ENCODE measurements around the gene LPCAT2. TPM values are rescaled to one million over a fixed set of nuclear protein-coding genes. Genes with fewer than 3 reads are reported as not detected.

LPCAT2 gene
- polyA plus RNA-seq, 1 donor from 2014 or later: not detected

DNA sequence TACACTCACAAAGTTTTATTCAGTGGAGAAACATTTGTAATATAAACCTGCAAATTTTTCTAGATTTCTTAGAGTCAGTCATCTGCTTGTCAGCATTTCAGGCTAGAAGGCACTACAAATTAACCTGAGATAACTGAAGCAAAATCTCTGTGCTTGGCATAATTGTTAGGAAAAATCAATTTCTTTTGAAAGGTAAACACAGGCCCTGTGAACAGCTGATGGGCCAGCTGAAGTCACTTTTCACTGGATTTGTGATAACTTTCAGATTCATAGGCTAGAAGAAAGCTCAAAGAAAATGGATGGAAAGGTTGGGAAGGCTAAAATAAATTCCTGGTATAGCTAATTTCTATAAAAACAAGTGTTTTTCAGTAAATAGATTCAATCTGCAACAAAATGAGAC lies 112.9 kb downstream of the LPCAT2 start:
- no peak overlapping the region for H3K4me3 Mint-ChIP-seq
- H3K4me1 Mint-ChIP-seq: peaks cover 0 to 1% (median 0%) of the 10 kb centered on the region in 3 donors
- H3K9me3 Mint-ChIP-seq: peaks cover 0 to 4% (median 0%) of the 10 kb centered on the region in 3 donors
- peaks cover 2% of the 10 kb centered on the region for H3K27me3 Mint-ChIP-seq
- H3K36me3 Mint-ChIP-seq: peaks cover 5% of the 10 kb centered on the region
- no peak overlapping the region for H3K27ac Mint-ChIP-seq

DNA sequence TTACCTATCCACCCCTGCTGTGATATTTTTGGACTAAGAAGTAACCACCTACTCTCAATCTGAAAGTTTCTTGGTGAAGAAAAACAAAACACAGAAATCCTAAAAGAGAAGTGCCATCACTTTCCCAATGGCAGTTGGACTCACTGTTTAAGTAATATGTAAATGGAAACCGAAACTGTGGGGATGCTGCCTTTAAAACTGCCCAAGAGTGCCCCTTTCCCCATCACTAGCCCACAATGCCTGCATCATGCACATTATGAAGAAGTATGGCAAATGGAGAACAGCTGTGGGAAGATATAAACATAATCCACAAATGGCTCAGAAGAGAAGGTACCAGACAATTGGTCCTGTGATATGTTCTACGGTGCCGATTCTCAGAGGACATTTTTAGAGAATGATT lies 113.4 kb downstream of the LPCAT2 start:
- peaks cover 5% of the 10 kb centered on the region for H3K36me3 Mint-ChIP-seq
- no peak overlapping the region for H3K4me3 Mint-ChIP-seq
- H3K27ac Mint-ChIP-seq: no peak overlapping the region
- peaks cover 0 to 1% (median 0%) of the 10 kb centered on the region in 3 donors for H3K4me1 Mint-ChIP-seq
- peaks cover 2% of the 10 kb centered on the region for H3K27me3 Mint-ChIP-seq
- peaks cover 0 to 4% (median 0%) of the 10 kb centered on the region in 3 donors for H3K9me3 Mint-ChIP-seq

DNA sequence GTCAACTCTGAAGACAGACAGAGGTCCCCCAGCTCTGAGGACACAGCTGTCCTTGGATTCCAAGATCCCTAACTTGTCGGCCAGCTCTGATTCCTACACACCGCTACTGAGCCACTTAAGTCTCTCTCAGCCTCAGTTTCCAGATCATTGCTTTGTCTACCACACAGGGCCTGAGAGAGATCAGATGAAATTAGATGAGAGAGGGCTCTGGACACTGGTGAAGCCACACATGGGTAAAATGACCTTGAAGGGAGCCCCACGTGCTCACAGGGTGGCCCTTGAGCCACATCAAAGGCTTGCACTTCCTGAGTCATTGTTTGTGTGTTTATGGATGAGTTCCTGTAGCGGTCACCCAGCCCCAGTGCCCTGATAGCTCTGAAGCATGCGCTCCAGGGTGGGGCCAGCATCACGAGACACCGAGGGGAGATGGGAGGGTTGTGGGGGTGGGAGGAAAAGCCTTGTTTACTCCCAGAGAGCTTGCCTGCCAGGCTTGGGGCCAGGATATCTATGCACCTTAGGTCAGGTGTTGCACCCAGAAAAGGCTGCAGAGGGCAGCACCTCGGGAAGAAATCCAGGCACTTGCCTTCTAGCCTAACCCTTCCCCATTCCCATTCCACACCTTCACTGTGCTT lies 114.2 kb downstream of the LPCAT2 start:
- Mint-ChIP-seq H3K36me3 (peaks cover 5% of the 10 kb centered on the region), H3K9me3 (peaks cover 0 to 4% (median 0%) of the 10 kb centered on the region in 3 donors), H3K27ac (no peak overlapping the region), H3K4me3 (no peak overlapping the region), H3K4me1 (peaks cover 0 to 1% (median 0%) of the 10 kb centered on the region in 3 donors), H3K27me3 (peaks cover 2% of the 10 kb centered on the region)

DNA sequence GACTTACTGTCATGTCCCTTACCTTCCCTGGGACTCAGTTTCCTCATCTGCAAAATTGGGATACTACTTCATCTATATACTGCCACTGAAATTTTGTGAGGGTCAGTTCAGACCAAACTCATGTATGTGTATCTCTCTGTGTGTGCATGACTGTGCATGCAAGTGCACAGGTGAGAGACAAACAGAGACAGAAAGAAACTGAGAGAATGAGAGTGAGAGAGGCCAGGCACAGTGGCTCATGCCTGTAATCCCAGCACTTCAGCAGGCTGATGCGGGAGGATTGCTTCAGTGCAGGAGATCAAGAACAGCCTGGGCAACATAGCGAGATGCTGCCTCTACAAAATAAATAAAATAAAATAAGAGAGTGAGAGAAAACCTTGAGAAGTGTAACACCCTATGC lies 114.8 kb downstream of the LPCAT2 start:
- no peak overlapping the region for H3K27ac Mint-ChIP-seq
- peaks cover 2% of the 10 kb centered on the region for H3K27me3 Mint-ChIP-seq
- H3K9me3 Mint-ChIP-seq: peaks cover 0 to 4% (median 0%) of the 10 kb centered on the region in 3 donors
- H3K4me1 Mint-ChIP-seq: peaks cover 0 to 1% (median 0%) of the 10 kb centered on the region in 3 donors
- no peak overlapping the region for H3K4me3 Mint-ChIP-seq
- peaks cover 5% of the 10 kb centered on the region for H3K36me3 Mint-ChIP-seq

DNA sequence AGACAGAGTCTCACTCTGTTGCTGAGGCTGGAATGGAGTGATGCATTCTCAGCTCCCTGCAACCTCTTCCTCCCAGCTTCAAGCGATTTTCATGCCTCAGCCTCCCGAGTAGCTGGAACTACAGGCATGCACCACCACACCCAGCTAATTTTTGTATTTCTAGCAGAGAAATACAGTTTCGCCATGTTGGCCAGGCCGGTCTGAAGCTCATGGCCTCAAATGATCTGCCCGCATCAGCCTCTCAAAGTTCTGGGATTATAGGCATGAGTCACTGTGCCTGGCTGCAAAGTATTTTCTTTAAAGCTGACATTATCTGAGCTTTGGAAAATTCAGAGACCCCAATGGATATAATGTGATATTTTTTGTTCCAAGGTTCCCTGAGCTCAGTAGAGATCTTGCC lies 115.8 kb downstream of the LPCAT2 start:
- Mint-ChIP-seq H3K27ac (no peak overlapping the region), H3K36me3 (peaks cover 5% of the 10 kb centered on the region), H3K4me3 (no peak overlapping the region), H3K9me3 (peaks cover 0 to 7% (median 0%) of the 10 kb centered on the region in 3 donors), H3K4me1 (peaks cover 0 to 1% (median 0%) of the 10 kb centered on the region in 3 donors), H3K27me3 (peaks cover 2% of the 10 kb centered on the region)

DNA sequence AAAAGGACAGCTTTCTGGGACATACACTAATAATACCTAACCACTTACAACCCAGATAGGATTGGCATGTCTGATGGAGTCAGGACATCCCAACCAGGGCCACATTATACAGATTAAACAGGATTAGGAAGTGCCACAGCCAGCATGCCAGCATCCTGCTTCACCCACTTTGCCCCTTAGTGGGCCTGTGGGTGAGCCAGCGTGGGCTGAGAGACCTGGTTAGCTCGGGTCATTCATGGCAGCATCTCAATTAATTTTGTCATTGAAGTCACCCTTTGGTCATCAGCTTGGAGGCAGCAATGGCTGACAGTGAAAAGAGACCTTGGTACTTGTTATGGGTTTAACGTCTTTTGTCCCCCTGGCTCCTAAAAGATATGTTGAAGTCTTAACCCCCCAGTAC lies 117.0 kb downstream of the LPCAT2 start:
- no peak overlapping the region for H3K27ac Mint-ChIP-seq
- peaks cover 0 to 9% (median 0%) of the 10 kb centered on the region in 3 donors for H3K9me3 Mint-ChIP-seq
- H3K27me3 Mint-ChIP-seq: peaks cover 2% of the 10 kb centered on the region
- H3K4me3 Mint-ChIP-seq: no peak overlapping the region
- peaks cover 3% of the 10 kb centered on the region for H3K36me3 Mint-ChIP-seq
- peaks cover 0 to 1% (median 0%) of the 10 kb centered on the region in 3 donors for H3K4me1 Mint-ChIP-seq

DNA sequence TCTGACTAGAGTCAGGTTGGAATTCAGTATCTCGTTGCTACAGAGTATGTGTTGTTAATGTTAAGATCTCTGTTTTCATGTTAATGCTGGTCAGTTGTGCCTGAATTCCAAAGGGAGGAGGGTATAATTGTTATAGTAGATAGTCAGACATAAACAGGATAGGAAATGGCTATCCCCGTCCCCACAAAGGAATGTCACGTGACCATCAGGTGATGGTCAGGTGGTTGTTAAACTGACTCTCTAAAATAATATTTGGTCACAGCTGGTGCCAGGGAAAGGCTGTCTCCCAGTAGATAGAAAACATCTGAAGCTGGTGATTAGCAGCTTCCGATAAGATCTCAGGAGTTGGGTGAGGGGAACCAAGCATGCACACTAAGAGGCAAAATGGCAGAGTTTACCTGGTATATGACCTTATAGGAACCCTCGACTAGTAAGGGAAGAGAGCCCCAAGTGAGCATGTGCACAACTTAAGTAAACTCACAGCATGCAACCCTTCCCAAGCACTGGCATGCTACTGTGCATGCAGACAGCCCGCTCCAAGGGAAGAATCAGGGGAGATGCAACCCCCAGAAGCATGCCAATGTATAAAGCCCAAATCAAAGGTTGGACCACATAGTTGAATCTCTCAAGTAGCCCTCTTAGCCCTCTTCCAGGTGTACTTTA lies 119.6 kb downstream of the LPCAT2 start:
- Mint-ChIP-seq H3K27me3 (peaks cover 2% of the 10 kb centered on the region), H3K4me1 (peaks cover 0 to 1% (median 0%) of the 10 kb centered on the region in 3 donors), H3K4me3 (no peak overlapping the region), H3K9me3 (peaks cover 2 to 12% (median 5%) of the 10 kb centered on the region in 3 donors), H3K27ac (no peak overlapping the region), H3K36me3 (no peaks in the 10 kb centered on the region)

DNA sequence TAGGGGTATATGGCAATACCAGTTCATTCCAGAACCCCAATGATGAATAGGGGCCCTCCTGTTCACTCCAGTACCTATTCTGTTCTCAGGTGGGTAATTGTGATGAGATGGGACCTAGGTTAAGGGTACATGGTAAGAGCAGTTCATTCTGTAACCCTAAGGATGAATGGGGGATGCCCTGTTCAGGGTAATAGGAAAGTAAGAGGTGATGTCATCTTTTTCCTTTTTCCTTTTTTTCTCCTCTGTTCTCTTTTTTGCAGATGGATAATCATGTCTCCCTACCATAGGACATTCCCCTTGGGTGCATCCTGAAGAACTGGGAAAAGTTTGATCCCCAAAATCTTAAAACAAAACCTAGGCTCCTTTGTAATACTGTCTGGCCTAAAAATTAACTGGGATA lies 121.9 kb downstream of the LPCAT2 start:
- H3K4me3 Mint-ChIP-seq: no peak overlapping the region
- H3K36me3 Mint-ChIP-seq: no peaks in the 10 kb centered on the region
- no peak overlapping the region for H3K27ac Mint-ChIP-seq
- no peaks in the 10 kb centered on the region for H3K4me1 Mint-ChIP-seq
- peaks cover 2 to 9% (median 5%) of the 10 kb centered on the region in 3 donors for H3K9me3 Mint-ChIP-seq
- H3K27me3 Mint-ChIP-seq: peaks cover 2% of the 10 kb centered on the region

DNA sequence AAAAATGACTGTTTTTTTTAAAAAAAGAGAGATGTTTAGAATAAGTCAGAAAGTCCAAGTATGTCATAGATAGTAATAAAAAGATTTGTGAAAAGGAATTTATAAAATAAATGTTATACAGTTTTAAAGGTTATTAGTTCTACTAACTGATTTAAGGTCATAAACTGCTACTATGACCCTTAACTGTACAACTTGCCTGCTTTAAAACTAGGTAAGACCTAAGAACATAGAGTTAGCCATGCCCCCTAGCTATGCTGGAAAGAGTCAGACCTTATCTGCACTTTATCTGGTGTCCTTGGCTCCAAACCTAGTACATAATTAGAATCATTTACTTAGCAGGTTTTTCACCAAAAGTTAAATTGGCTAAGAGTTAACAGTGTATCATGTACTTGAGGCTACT lies 123.4 kb downstream of the LPCAT2 start:
- Mint-ChIP-seq H3K27me3 (no peaks in the 10 kb centered on the region), H3K9me3 (peaks cover 2 to 9% (median 5%) of the 10 kb centered on the region in 3 donors), H3K27ac (no peak overlapping the region), H3K36me3 (no peaks in the 10 kb centered on the region), H3K4me1 (no peaks in the 10 kb centered on the region), H3K4me3 (no peak overlapping the region)

DNA sequence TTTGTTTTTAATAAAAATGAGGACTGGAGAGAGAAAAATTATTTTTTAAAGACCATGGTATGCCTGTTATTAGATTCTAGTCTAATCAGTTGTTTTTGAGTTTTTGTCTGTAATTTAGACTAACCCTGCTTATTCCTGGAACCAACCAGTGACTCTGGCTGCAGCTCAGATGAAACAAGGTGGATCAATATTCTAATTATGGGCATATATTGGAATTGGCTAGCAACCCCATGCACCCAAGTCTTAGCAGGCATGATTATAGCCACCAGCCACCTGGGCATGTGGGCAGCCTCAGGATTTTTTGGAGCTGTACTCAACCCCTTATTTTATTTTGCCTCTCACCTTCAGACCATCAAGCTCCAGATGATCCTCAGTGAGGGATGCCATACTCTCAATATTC lies 125.3 kb downstream of the LPCAT2 start:
- Mint-ChIP-seq H3K27ac (no peak overlapping the region), H3K4me3 (no peak overlapping the region), H3K4me1 (no peaks in the 10 kb centered on the region), H3K36me3 (no peaks in the 10 kb centered on the region), H3K27me3 (peaks cover 3% of the 10 kb centered on the region), H3K9me3 (peaks cover 2 to 9% (median 5%) of the 10 kb centered on the region in 3 donors)

Other genes with a start within 250 kb of the LPCAT2 start
- not detected for gene IRX6, start 184.9 kb upstream of the LPCAT2 start, polyA plus RNA-seq
- gene MMP2, start 29.9 kb upstream of the LPCAT2 start, polyA plus RNA-seq: not detected
- gene CAPNS2, start 57.6 kb downstream of the LPCAT2 start, polyA plus RNA-seq: not detected
- not detected for gene SLC6A2, start 146.9 kb downstream of the LPCAT2 start, polyA plus RNA-seq

All from IgD-negative memory B cell (primary cell).